Body of pancreas (tissue), 4 donors: ENCODE measurements around the gene CCDC57. TPM values are rescaled to one million over a fixed set of nuclear protein-coding genes. Genes with fewer than 3 reads are reported as not detected.
"Not testable (repeated sequence)": the region's sequence is repeated elsewhere in the genome, so short reads cannot be mapped to it uniquely, and the experiment has no call there.

Source experiments
- ATAC-seq: fragments of 150-250 bp; one replicate; pipeline ENCODE4 v1.9.1; 2016
- DNase-seq, 4 donors: peaks; one replicate each; pipeline ENCODE4 v3.0.0-alpha.2; 2019
- H3K27ac ChIP-seq, 4 donors: fragments of 200-600 bp; sonication (generic); 1 replicate in 3 of 4; 2 replicates in 1 of 4; pipeline versions ENCODE4 v1.5.1 to v1.6.1; 2016 to 2019; ENCODE audit warnings: mild to moderate bottlenecking in 1 of 4, mixed read lengths in 1 of 4, moderate library complexity in 1 of 4
- H3K27me3 ChIP-seq, 2 donors: fragments of 200-600 bp; sonication (generic); one replicate each; pipeline ENCODE4 v1.6.0; 2016; ENCODE audit warnings: mild to moderate bottlenecking in 1 of 2
- H3K36me3 ChIP-seq, 2 donors: fragments of 200-600 bp; sonication (generic); replicated peaks in 1 of 2; 2 replicates each; pipeline ENCODE4 v1.5.1; 2016; ENCODE audit warnings: low read depth in 2 of 2; ENCODE audit not compliant: insufficient read depth in 1 of 2
- H3K4me1 ChIP-seq: fragments of 200-600 bp; sonication (generic); one replicate; pipeline ENCODE4 v1.6.0; 2016
- H3K4me3 ChIP-seq, 2 donors: fragments of 200-600 bp; sonication (generic); 1 replicate in 1 of 2; 2 replicates in 1 of 2; pipeline ENCODE4 v1.5.1; 2016 to 2019
- H3K9me3 ChIP-seq, 3 donors: fragments of 200-600 bp; sonication (generic); 1 replicate in 2 of 3; 2 replicates in 1 of 3; pipeline ENCODE4 v1.5.1; 2016
- CTCF ChIP-seq, 7 experiments: fragments of 450-650 bp in 4 of 7; fragments of 200-600 bp in 3 of 7; sonication (generic) in 3 of 7; IDR thresholded peaks; one replicate each; pipeline ENCODE4 v1.5.1; 2016 to 2019; ENCODE audit warnings: antibody characterized with exemption in 7 of 7
- POLR2A ChIP-seq, 3 donors: fragments of 450-650 bp; IDR thresholded peaks; one replicate each; pipeline ENCODE4 v1.6.1; 2016; ENCODE audit warnings: antibody characterized with exemption in 3 of 3, mild to moderate bottlenecking in 2 of 3
- WGBS, 2 donors: methylation state at CpG; one replicate each; pipeline ENCODE4 v1.1.5; 2017; 5-methylcytosine and 5-hydroxymethylcytosine counted together
- intact Hi-C: fragments of 100-400 bp; cut with DNase I; formaldehyde crosslinking; loops from one replicate; pipeline ENCODE4 v1.15.1; 2023
- total RNA-seq, 2 donors: library from RNA; depleted of rRNA; stranded (reverse); fragments of >200 nt; gene quantifications; one replicate each; pipeline ENCODE4 v1.1.0, GENCODE V29; 2016

The CCDC57 gene
- total RNA-seq, 2 donors from 2014 or later = 24.1 to 60.3 TPM

GRCh38 chr17:82134101-82134500 lies 78.5 kb downstream of the CCDC57 start:
- TF ChIP-seq POLR2A (IDR thresholded peaks at IDR 0.05) (no peak), CTCF (IDR thresholded peaks at IDR 0.05) (no peak)
- Histone ChIP-seq H3K4me1 (no peaks in the 10 kb centered on the region), H3K9me3 (no peaks in the 10 kb centered on the region), H3K27ac (no peak overlapping the region), H3K36me3 (no peaks in the 10 kb centered on the region), H3K27me3 (no peaks in the 10 kb centered on the region), H3K4me3 (no peak overlapping the region)
- WGBS, 2 donors = 85 to 95% methylated on average over 11 of the region's 11 CpGs
- DNase-seq (peak in 2 of 4 donors; percentile 23 to 28), ATAC-seq (peak; percentile 21)
- intact Hi-C loops = no loop called here

GRCh38 chr17:82133166-82133953 lies 79.3 kb downstream of the CCDC57 start:
- H3K9me3 ChIP-seq, ATAC-seq, H3K4me3 ChIP-seq, H3K36me3 ChIP-seq, H3K27me3 ChIP-seq, H3K27ac ChIP-seq, intact Hi-C loops, H3K4me1 ChIP-seq: not testable (repeated sequence)
- DNase-seq = peak in 1 of 4 donors; percentile 20
- WGBS, 2 donors = 85 to 95% methylated on average over 8 of the region's 8 CpGs

GRCh38 chr17:82129095-82129494 lies 83.5 kb downstream of the CCDC57 start:
- Histone ChIP-seq H3K27me3 (no peaks in the 10 kb centered on the region), H3K4me1 (no peaks in the 10 kb centered on the region), H3K9me3 (no peaks in the 10 kb centered on the region), H3K27ac (no peak overlapping the region), H3K4me3 (no peak overlapping the region), H3K36me3 (peaks cover 0 to 2% of the 10 kb centered on the region in 2 donors)
- no peak for TF ChIP-seq POLR2A (IDR thresholded peaks at IDR 0.05)
- TF ChIP-seq CTCF (IDR thresholded peaks at IDR 0.05) = no peak
- 96 to 98% methylated on average over 4 of the region's 4 CpGs for WGBS, 2 donors
- DNase-seq = no peak
- intact Hi-C loops = no loop called here
- ATAC-seq = no peak

GRCh38 chr17:82128287-82128686 lies 84.4 kb downstream of the CCDC57 start:
- Histone ChIP-seq H3K4me1 (no peaks in the 10 kb centered on the region), H3K4me3 (no peak overlapping the region), H3K27ac (no peak overlapping the region), H3K27me3 (no peaks in the 10 kb centered on the region), H3K9me3 (no peaks in the 10 kb centered on the region), H3K36me3 (peaks cover 0 to 2% of the 10 kb centered on the region in 2 donors)
- WGBS, 2 donors = 80 to 84% methylated on average over 13 to 15 of the region's 15 CpGs
- DNase-seq (no peak), ATAC-seq (no peak)
- intact Hi-C loops = no loop called here
- TF ChIP-seq CTCF (IDR thresholded peaks at IDR 0.05) (no peak), POLR2A (IDR thresholded peaks at IDR 0.05) (no peak)

GRCh38 chr17:82127704-82128103 lies 84.9 kb downstream of the CCDC57 start:
- H3K27me3 ChIP-seq = no peaks in the 10 kb centered on the region
- DNase-seq (no peak), ATAC-seq (no peak)
- no peak overlapping the region for H3K27ac ChIP-seq
- no peaks in the 10 kb centered on the region for H3K4me1 ChIP-seq
- no peak overlapping the region for H3K4me3 ChIP-seq
- H3K36me3 ChIP-seq = peaks cover 0 to 2% of the 10 kb centered on the region in 2 donors
- intact Hi-C loops = no loop called here
- TF ChIP-seq POLR2A (IDR thresholded peaks at IDR 0.05) (no peak), CTCF (IDR thresholded peaks at IDR 0.05) (no peak)
- WGBS, 2 donors = 86 to 90% methylated on average over 4 to 9 of the region's 9 CpGs
- H3K9me3 ChIP-seq = no peaks in the 10 kb centered on the region
